NCI-H2029 treated with DMSO at 0.1 percent for 48 hours (cell line): ENCODE measurements around the gene ANKRD66.

ENCODE experiments used
- DNase-seq: peaks from one replicate; lab custom pipeline; 2025; lab: John Stamatoyannopoulos, UW

The ANKRD66 gene

DNA sequence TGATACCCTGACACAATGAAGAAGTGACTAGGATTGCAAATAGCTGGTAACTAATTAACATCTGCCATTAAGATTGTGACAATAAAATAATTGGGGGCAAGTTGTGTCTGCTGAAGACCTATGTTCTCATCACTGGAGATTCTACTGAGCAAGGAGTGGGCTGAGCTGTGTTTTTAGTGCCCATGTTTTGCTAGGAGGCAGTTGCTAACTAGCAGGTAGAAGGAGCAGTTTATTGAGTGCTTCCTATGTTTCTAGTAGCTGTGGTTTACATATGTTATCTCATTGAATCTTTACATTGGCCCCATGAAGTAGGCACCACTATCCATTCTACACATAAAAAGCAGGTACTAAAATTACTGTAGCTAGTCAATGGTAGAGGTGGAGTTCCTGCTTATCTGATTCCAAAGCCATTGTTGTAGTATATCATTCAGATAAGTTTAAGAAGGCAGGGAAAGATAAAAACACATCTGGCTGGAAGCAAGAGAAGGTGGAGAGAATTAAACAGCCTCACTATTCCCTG is 43.7 kb downstream of the ANKRD66 start:
- DNase-seq: no peak

DNA sequence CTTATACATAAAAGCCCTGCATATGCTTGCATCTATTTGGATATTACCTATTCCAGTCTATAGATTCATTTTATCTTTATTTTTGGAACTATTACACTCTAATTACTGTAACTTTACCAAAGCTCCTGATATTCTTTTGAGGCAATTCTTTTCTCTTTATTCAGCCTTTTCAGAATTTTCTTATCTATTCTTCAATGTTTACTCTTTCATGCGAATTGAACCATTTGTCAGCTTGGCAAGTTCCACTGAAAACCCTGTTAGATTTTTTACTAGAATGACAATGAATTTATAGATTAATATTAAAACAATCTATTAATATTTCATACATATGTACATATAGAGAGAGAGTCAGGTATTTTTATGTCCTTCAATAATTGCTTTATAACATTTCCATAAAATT is 45.9 kb downstream of the ANKRD66 start:
- DNase-seq: no peak

DNA sequence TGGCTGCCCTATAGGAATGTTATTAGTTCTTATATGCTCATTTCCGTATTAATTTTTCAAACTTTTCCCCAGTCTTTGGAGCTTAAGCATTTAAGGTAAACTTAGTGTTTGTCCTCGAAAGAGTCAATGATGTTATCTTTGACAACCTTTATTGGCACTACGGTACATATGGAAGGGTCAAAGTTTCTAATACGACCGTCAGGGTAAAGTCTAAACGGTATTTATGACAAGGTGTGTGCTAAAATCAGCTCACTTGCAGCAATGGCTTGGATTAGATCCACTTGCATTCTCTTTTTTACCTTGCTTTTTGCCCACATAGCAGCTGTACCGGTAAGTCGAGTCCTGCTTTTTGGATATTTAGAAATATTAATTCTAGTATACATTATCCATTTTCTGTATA is 46.4 kb downstream of the ANKRD66 start, which contains the start of gene MEP1A:
TSS of gene MEP1A (plus strand) at position 252 of the 400 bp plus-strand sequence. CDS start at position 262, 10 bp downstream.
- no peak for DNase-seq

DNA sequence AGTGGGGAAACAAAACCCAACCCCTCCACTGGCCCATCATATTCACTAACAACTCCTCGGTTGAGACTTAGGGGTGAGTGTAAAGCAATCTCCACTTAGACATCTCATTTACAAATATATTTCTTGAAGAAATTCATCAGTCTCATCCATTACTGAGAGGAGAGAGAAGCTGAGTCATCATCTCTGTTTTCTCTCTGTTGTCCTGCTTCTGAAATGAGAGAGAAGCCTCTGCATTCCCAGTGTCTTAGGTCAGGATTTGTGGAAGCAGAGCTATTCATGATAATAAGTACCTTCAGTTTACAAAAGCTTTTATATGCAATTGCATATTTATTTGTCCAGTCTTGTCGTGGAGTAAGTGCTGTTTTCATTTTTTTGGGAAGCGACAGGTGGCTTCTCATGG is 47.3 kb downstream of the ANKRD66 start:
- no peak for DNase-seq

DNA sequence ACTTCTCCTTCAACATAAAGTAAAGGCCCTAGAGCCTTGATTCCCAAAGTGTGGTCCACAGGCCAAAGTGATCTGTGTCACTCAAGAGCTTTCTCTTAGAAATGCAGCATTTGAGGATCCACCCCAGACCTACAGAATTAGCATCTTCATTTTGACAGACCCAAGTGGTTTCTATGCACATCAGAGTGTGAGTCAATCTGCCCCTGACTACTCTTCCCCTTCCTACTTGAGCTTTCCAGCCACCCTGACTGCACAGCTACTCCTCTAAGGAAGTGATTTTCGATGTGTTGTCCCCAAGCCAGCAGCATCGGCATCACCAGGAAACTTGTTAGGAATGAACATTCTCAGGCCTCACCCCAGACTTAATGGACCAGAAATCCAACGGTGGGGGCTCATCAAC is 49.1 kb downstream of the ANKRD66 start:
- no peak for DNase-seq

DNA sequence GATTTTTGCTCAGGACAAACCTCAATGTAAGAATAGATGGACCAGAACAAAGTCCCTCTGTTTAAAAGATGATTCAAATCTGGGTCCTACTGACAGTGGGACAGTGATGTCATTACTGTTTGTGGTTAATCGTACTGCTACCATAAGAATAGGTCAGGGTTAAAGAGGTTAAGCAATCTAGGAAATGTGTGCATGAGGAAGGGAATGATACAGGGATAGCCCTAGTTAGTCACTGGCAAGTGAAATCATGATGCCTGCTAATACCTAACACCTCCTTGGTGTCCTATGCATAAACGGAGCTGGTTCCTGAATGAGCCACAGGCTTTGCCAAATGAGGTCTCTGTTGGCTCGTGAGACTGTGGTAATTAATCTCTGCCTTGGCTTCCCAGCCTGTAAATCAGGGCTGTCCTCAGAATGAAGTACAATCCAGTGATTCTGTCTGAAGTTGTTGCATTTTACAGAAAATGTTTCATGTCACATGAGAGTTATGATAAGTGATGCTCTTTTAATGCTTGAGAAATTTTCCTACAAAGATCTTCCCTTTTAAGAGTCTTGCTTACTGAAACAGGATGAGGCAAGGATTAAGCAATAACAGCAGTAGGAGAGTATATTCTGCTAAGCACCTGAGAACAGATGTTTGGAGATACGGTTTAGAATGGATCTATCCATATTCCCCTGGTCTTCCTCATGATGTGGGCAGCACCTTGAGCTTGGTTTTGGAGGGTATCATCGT is 50.3 kb downstream of the ANKRD66 start:
- no peak for DNase-seq

DNA sequence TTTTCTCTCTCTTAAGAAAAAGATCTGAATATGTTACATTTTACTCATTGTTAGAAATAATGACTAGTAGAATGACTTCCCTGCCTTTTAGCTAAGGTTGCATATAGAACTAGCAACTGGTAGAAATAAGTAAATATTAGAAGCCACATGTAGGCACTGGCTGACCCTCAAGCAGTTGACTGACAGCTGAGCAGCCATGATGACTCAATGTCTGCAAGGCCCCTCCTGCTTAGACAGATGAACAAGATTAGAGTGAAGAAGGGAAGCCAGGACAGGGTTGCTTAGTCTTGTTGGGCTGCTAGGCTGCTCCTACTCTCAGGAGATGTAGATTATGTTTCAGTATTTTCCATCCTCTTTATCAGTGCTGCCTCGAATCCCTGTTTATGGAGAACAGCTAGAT is 52.9 kb downstream of the ANKRD66 start:
- no peak for DNase-seq

DNA sequence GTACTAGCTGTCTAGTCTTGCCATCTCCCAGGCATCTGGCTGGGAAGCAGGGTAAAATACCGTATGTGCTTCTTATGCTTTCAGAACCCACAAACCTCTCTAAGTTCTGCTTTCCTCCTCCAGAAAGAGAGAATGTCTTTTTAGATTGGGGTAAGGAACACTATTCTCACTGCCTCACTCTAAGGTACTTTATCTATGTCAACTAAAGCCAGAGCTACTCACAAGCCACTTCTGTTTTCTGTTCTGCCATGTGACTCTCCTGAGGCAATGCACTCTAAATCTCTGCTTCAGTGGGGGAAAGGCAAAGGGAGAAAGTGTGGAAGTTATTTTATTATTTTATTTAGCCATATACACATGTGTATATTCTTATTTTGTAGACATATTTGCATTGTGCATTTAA is 62.1 kb downstream of the ANKRD66 start:
- DNase-seq: no peak
